ENCODE data around the gene TBCC. TPM values are rescaled to one million over a fixed set of nuclear protein-coding genes. Genes with fewer than 3 reads are reported as not detected.

Gene TBCC
- total and polyA plus RNA-seq, 4 donors: 21.6 to 38.0 (median 22.1) TPM

GRCh38 chr6:42709871-42710270, 36.0 kb downstream of the TBCC start:
- peaks cover 0 to 3% (median 0%) of the 10 kb centered on the region in 4 donors for H3K9me3 ChIP-seq (ENCODE audit: control insufficient read depth in 4 of 4, insufficient read depth in 3 of 4, low read length in 3 of 4)
- H3K9ac ChIP-seq (ENCODE audit: insufficient read depth in 1 of 2, low read length in 2 of 2): no peak overlapping the region
- H3K27me3 ChIP-seq (ENCODE audit: control insufficient read depth in 3 of 3, insufficient read depth in 3 of 3, low read length in 2 of 3): no peaks in the 10 kb centered on the region
- no peak overlapping the region for H3K27ac ChIP-seq (ENCODE audit: low read depth in 1 of 2, low read length in 1 of 2)
- peaks cover 0 to 4% (median 0%) of the 10 kb centered on the region in 5 donors for H3K4me1 ChIP-seq (ENCODE audit: control insufficient read depth in 5 of 5, insufficient read depth in 5 of 5, low read length in 5 of 5)
- TF ChIP-seq CTCF (IDR thresholded peaks at IDR 0.05; ENCODE audit: control extremely low read depth, extremely low read depth): no peak
- H3K4me3 ChIP-seq: no peak overlapping the region
- DNase-seq (no peak), ATAC-seq (ENCODE audit: insufficient read depth, low FRiP score) (no peak)
- 91 to 94% methylated on average over 6 of the region's 6 CpGs for WGBS, 2 donors
- no peaks in the 10 kb centered on the region for H3K36me3 ChIP-seq (ENCODE audit: control insufficient read depth in 4 of 4, insufficient read depth in 4 of 4, low read length in 4 of 4)

GRCh38 chr6:42708096-42708495, 37.8 kb downstream of the TBCC start:
- 94 to 96% methylated on average over 11 of the region's 11 CpGs for WGBS, 2 donors
- no peak overlapping the region for H3K9ac ChIP-seq (ENCODE audit: insufficient read depth in 1 of 2, low read length in 2 of 2)
- no peaks in the 10 kb centered on the region for H3K27me3 ChIP-seq (ENCODE audit: control insufficient read depth in 3 of 3, insufficient read depth in 3 of 3, low read length in 2 of 3)
- TF ChIP-seq CTCF (IDR thresholded peaks at IDR 0.05; ENCODE audit: control extremely low read depth, extremely low read depth): no peak
- H3K36me3 ChIP-seq (ENCODE audit: control insufficient read depth in 4 of 4, insufficient read depth in 4 of 4, low read length in 4 of 4): no peaks in the 10 kb centered on the region
- peaks cover 0 to 4% (median 0%) of the 10 kb centered on the region in 5 donors for H3K4me1 ChIP-seq (ENCODE audit: control insufficient read depth in 5 of 5, insufficient read depth in 5 of 5, low read length in 5 of 5)
- H3K27ac ChIP-seq (ENCODE audit: low read depth in 1 of 2, low read length in 1 of 2): no peak overlapping the region
- H3K4me3 ChIP-seq: no peak overlapping the region
- peaks cover 0 to 3% (median 0%) of the 10 kb centered on the region in 4 donors for H3K9me3 ChIP-seq (ENCODE audit: control insufficient read depth in 4 of 4, insufficient read depth in 3 of 4, low read length in 3 of 4)
- ATAC-seq (ENCODE audit: insufficient read depth, low FRiP score) (no peak), DNase-seq (no peak)

- WGBS, 2 donors: 94 to 95% methylated on average over 7 of the region's 7 CpGs
- Histone ChIP-seq H3K27ac (ENCODE audit: low read depth in 1 of 2, low read length in 1 of 2) (no peak overlapping the region), H3K27me3 (ENCODE audit: control insufficient read depth in 3 of 3, insufficient read depth in 3 of 3, low read length in 2 of 3) (no peaks in the 10 kb centered on the region), H3K4me1 (ENCODE audit: control insufficient read depth in 5 of 5, insufficient read depth in 5 of 5, low read length in 5 of 5) (peaks cover 0 to 4% (median 0%) of the 10 kb centered on the region in 5 donors), H3K4me3 (no peak overlapping the region), H3K36me3 (ENCODE audit: control insufficient read depth in 4 of 4, insufficient read depth in 4 of 4, low read length in 4 of 4) (no peaks in the 10 kb centered on the region), H3K9me3 (ENCODE audit: control insufficient read depth in 4 of 4, insufficient read depth in 3 of 4, low read length in 3 of 4) (peaks cover 0 to 3% (median 0%) of the 10 kb centered on the region in 4 donors), H3K9ac (ENCODE audit: insufficient read depth in 1 of 2, low read length in 2 of 2) (no peak overlapping the region)
- ATAC-seq (ENCODE audit: insufficient read depth, low FRiP score) (no peak), DNase-seq (no peak)
- no peak for TF ChIP-seq CTCF (IDR thresholded peaks at IDR 0.05; ENCODE audit: control extremely low read depth, extremely low read depth)
Observed at GRCh38 chr6:42707595-42707994, 38.3 kb downstream of the TBCC start.

- WGBS, 2 donors: 81 to 85% methylated on average over 4 of the region's 4 CpGs
- Histone ChIP-seq H3K36me3 (ENCODE audit: control insufficient read depth in 4 of 4, insufficient read depth in 4 of 4, low read length in 4 of 4) (no peaks in the 10 kb centered on the region), H3K27me3 (ENCODE audit: control insufficient read depth in 3 of 3, insufficient read depth in 3 of 3, low read length in 2 of 3) (no peaks in the 10 kb centered on the region), H3K9ac (ENCODE audit: insufficient read depth in 1 of 2, low read length in 2 of 2) (no peak overlapping the region), H3K4me3 (no peak overlapping the region), H3K27ac (ENCODE audit: low read depth in 1 of 2, low read length in 1 of 2) (no peak overlapping the region), H3K9me3 (ENCODE audit: control insufficient read depth in 4 of 4, insufficient read depth in 3 of 4, low read length in 3 of 4) (no peaks in the 10 kb centered on the region), H3K4me1 (ENCODE audit: control insufficient read depth in 5 of 5, insufficient read depth in 5 of 5, low read length in 5 of 5) (peaks cover 0 to 2% (median 0%) of the 10 kb centered on the region in 5 donors)
- ATAC-seq (ENCODE audit: insufficient read depth, low FRiP score) (no peak), DNase-seq (no peak)
- TF ChIP-seq CTCF (IDR thresholded peaks at IDR 0.05; ENCODE audit: control extremely low read depth, extremely low read depth): no peak
Observed at GRCh38 chr6:42704937-42705374, 40.9 kb downstream of the TBCC start.

Data from lung (tissue), 12 donors.